Stimulated activated CD8-positive, alpha-beta memory T cell treated with anti-CD3 and anti-CD28 coated beads, Interleukin-7, amount 100 ng/mL, for 48 hours (primary cell): Measurements from ENCODE around the gene CROCC2.

Source experiments
- DNase-seq, 2 donors: peaks; one replicate each; pipeline ENCODE4 v3.0.0-alpha.2; 2020; ENCODE audit warnings: low read depth in 1 of 2; ENCODE audit errors: extremely low read depth in 1 of 2

The CROCC2 gene

GRCh38 chr2:240891492-240892340 lies 14.4 kb upstream of the CROCC2 start:
- no peak for DNase-seq

- DNase-seq: no peak
Measured at GRCh38 chr2:240892356-240892755, 13.8 kb upstream of the CROCC2 start.

- DNase-seq: no peak
Measured at GRCh38 chr2:240892925-240893324, 13.2 kb upstream of the CROCC2 start.

- peak in 1 of 2 donors; percentile 86 for DNase-seq
Measured at GRCh38 chr2:240893363-240893844, 12.7 kb upstream of the CROCC2 start.

- DNase-seq: no peak
Measured at GRCh38 chr2:240894006-240894405, 12.1 kb upstream of the CROCC2 start.

GRCh38 chr2:240894836-240895558 lies 11.1 kb upstream of the CROCC2 start:
- no peak for DNase-seq

GRCh38 chr2:240895656-240896388 lies 10.3 kb upstream of the CROCC2 start, which contains the start of gene MAB21L4:
Gene MAB21L4 (minus strand): TSS chr2:240896156. CDS start chr2:240895997, 159 bp downstream.
- no peak for DNase-seq

GRCh38 chr2:240896394-240896793 lies 9.7 kb upstream of the CROCC2 start:
- no peak for DNase-seq

- DNase-seq: no peak
Measured at GRCh38 chr2:240896871-240897692, 9.1 kb upstream of the CROCC2 start.

- DNase-seq: no peak
Measured at GRCh38 chr2:240898108-240898730, 7.9 kb upstream of the CROCC2 start.

GRCh38 chr2:240898731-240899467 lies 7.2 kb upstream of the CROCC2 start:
- no peak for DNase-seq

GRCh38 chr2:240899468-240899865 lies 6.7 kb upstream of the CROCC2 start:
- DNase-seq: no peak

- DNase-seq: no peak
Measured at GRCh38 chr2:240900141-240900860, 5.8 kb upstream of the CROCC2 start.

- DNase-seq: no peak
Measured at GRCh38 chr2:240901986-240902614, 4.0 kb upstream of the CROCC2 start.

GRCh38 chr2:240902615-240903041 lies 3.5 kb upstream of the CROCC2 start:
- no peak for DNase-seq

- no peak for DNase-seq
Measured at GRCh38 chr2:240903191-240904060, 2.7 kb upstream of the CROCC2 start.
